HT-29 (cell line): ENCODE measurements around the gene SYCE3. TPM values are rescaled to one million over a fixed set of nuclear protein-coding genes. Genes with fewer than 3 reads are reported as not detected.
"Not testable (repeated sequence)": the region's sequence is repeated elsewhere in the genome, so short reads cannot be mapped to it uniquely, and the experiment has no call there.

Source experiments
- DNase-seq: peaks from one replicate; pipeline ENCODE4 v3.0.0-alpha.2; 2015; ENCODE audit warnings: low spot score
- total RNA-seq: library from RNA; depleted of rRNA; stranded (reverse); fragments of >200 nt; shearing (Covaris generic); gene quantifications from 2 replicates; pipeline ENCODE4 v1.2.3, GENCODE V29; 2014

The SYCE3 gene
- total RNA-seq, 1 experiment from 2014 or later: not detected

- DNase-seq: no peak
These were observed 39.8 kb downstream of the SYCE3 start for GRCh38 chr22:50522806-50523438.

GRCh38 chr22:50522208-50522805 lies 40.4 kb downstream of the SYCE3 start:
- DNase-seq: no peak

- DNase-seq: no peak
These were observed 41.0 kb downstream of the SYCE3 start for GRCh38 chr22:50521710-50522109.

- DNase-seq: no peak
These were observed 41.8 kb downstream of the SYCE3 start for GRCh38 chr22:50520826-50521453.

GRCh38 chr22:50520184-50520583 lies 42.5 kb downstream of the SYCE3 start:
- not testable (repeated sequence) for DNase-seq

- DNase-seq: no peak
These were observed 43.6 kb downstream of the SYCE3 start for GRCh38 chr22:50519151-50519550.

GRCh38 chr22:50518606-50519005 lies 44.1 kb downstream of the SYCE3 start:
- DNase-seq: no peak

GRCh38 chr22:50517495-50518260 lies 45.0 kb downstream of the SYCE3 start:
- no peak for DNase-seq

- DNase-seq: no peak
These were observed 45.8 kb downstream of the SYCE3 start for GRCh38 chr22:50516891-50517290.

- no peak for DNase-seq
These were observed 46.7 kb downstream of the SYCE3 start for GRCh38 chr22:50516068-50516467.

GRCh38 chr22:50513175-50513574 lies 49.5 kb downstream of the SYCE3 start:
- no peak for DNase-seq

GRCh38 chr22:50508897-50509296 lies 53.8 kb downstream of the SYCE3 start:
- no peak for DNase-seq

- peak; percentile 92 for DNase-seq
These were observed 54.5 kb downstream of the SYCE3 start, which contains the start of gene NCAPH2 for GRCh38 chr22:50507991-50508884. Gene NCAPH2, plus strand, starts transcription at chr22:50508224. Its CDS starts 114 bp downstream, at chr22:50508338.

GRCh38 chr22:50507421-50507990 lies 55.2 kb downstream of the SYCE3 start, which contains the start of gene LMF2:
Gene LMF2, minus strand, starts transcription at chr22:50507702. Its CDS starts 27 bp downstream, at chr22:50507675.
- DNase-seq: no peak

- no peak for DNase-seq
These were observed 55.9 kb downstream of the SYCE3 start for GRCh38 chr22:50506611-50507420.

GRCh38 chr22:50505776-50506610 lies 56.7 kb downstream of the SYCE3 start:
- no peak for DNase-seq

GRCh38 chr22:50505276-50505775 lies 57.4 kb downstream of the SYCE3 start:
- DNase-seq: no peak

GRCh38 chr22:50504369-50505211 lies 58.1 kb downstream of the SYCE3 start:
- no peak for DNase-seq
